Measurements from ENCODE around the gene CAP1. TPM values are rescaled to one million over a fixed set of nuclear protein-coding genes. Genes with fewer than 3 reads are reported as not detected.

Gene CAP1
- total and polyA plus RNA-seq, 2 of the 13 experiments (the other 11 are each of a cell fraction or from before 2014, with no cell fraction given), result 174 to 195 TPM

GRCh38 chr1:40039757-40040510, 595 bp upstream of the CAP1 start (continued):
- TF ChIP-seq PAWR (CRISPR knock-in tag; IDR thresholded peaks at IDR 0.05; ENCODE audit: borderline replicate concordance) (0 out of 2 replicates have a peak, but pooled peaks have one; percentile 18), ZNF512 (CRISPR knock-in tag; IDR thresholded peaks at IDR 0.05) (no peak), JARID2 (CRISPR knock-in tag; IDR thresholded peaks at IDR 0.05; ENCODE audit: insufficient replicate concordance) (no peak), ZBTB2 (CRISPR knock-in tag; IDR thresholded peaks at IDR 0.05; ENCODE audit: low read depth) (0 out of 2 replicates have a peak, but pooled peaks have one; percentile 16), ZMYM3 (CRISPR knock-in tag; IDR thresholded peaks at IDR 0.05) (no peak), ZNF292 (CRISPR knock-in tag; IDR thresholded peaks at IDR 0.05; ENCODE audit: borderline replicate concordance, low read depth) (no peak), ARHGAP35 (CRISPR knock-in tag; IDR thresholded peaks at IDR 0.05; ENCODE audit: borderline replicate concordance) (peak; percentile 26; the same call in 1 of the 2 replicates), PTBP1 (IDR thresholded peaks at IDR 0.05; ENCODE audit: low read depth, low read length, poor library complexity, severe bottlenecking) (no peak), TBP (CRISPR knock-in tag; IDR thresholded peaks at IDR 0.05) (no peak), MIXL1 (CRISPR knock-in tag; IDR thresholded peaks at IDR 0.05) (no peak), ASH2L (IDR thresholded peaks at IDR 0.05; ENCODE audit: insufficient read length, low read depth, low read length) (peak; percentile 81), ZNF18 (CRISPR knock-in tag; IDR thresholded peaks at IDR 0.05; ENCODE audit: insufficient replicate concordance) (peak; percentile 77), ISL2 (CRISPR knock-in tag; IDR thresholded peaks at IDR 0.05) (peak; percentile 43; the same call in 1 of the 2 replicates), SIN3B (IDR thresholded peaks at IDR 0.05; ENCODE audit: low read length) (no peak), PLRG1 (conservative IDR thresholded peaks at IDR 0.05) (no peak), ZFY (CRISPR knock-in tag; IDR thresholded peaks at IDR 0.05) (peak; percentile 90), FOXP1 (IDR thresholded peaks at IDR 0.05) (no peak), FOXP1 (CRISPR knock-in tag; IDR thresholded peaks at IDR 0.05) (no peak), LCORL (IDR thresholded peaks at IDR 0.05) (no peak), LCORL (CRISPR knock-in tag; IDR thresholded peaks at IDR 0.05) (peak; percentile 71), GTF3A (CRISPR knock-in tag; conservative IDR thresholded peaks at IDR 0.05) (peak; percentile 88; the same call in 1 of the 2 replicates), SMARCC2 (IDR thresholded peaks at IDR 0.05) (no peak), GPN1 (CRISPR knock-in tag; IDR thresholded peaks at IDR 0.05; ENCODE audit: borderline replicate concordance) (no peak), ZNF382 (CRISPR knock-in tag; IDR thresholded peaks at IDR 0.05; ENCODE audit: borderline replicate concordance) (no peak), MYC (CRISPR knock-in tag; IDR thresholded peaks at IDR 0.05; ENCODE audit: borderline replicate concordance) (0 out of 2 replicates have a peak, but pooled peaks have one; percentile 28), MBD4 (IDR thresholded peaks at IDR 0.05; ENCODE audit: borderline replicate concordance, low read length) (no peak), ZNF691 (CRISPR knock-in tag; IDR thresholded peaks at IDR 0.05; ENCODE audit: borderline replicate concordance, low read depth) (peak; percentile 33; the same call in 1 of the 2 replicates)
